ENCODE results near the gene DYNLRB1. TPM values are rescaled to one million over a fixed set of nuclear protein-coding genes. Genes with fewer than 3 reads are reported as not detected.
A peak's percentile ranks its signal among the peaks of the same experiment; 100 is the strongest.

The DYNLRB1 gene
- total and polyA plus RNA-seq, 9 of the 15 experiments (the other 6 are each of a cell fraction or from before 2014, with no cell fraction given): 48.7 to 358 (median 121) TPM

- TF ChIP-seq RAD21 (CRISPR knock-in tag; conservative IDR thresholded peaks at IDR 0.05 in 1 of 2, IDR thresholded peaks at IDR 0.05 in 1 of 2): peak in 1 of 2 experiments; percentile 63; a peak in 2 of 4 replicates
Measured at GRCh38 chr20:34536798-34537394, 20.7 kb downstream of the DYNLRB1 start (continued).

DNA sequence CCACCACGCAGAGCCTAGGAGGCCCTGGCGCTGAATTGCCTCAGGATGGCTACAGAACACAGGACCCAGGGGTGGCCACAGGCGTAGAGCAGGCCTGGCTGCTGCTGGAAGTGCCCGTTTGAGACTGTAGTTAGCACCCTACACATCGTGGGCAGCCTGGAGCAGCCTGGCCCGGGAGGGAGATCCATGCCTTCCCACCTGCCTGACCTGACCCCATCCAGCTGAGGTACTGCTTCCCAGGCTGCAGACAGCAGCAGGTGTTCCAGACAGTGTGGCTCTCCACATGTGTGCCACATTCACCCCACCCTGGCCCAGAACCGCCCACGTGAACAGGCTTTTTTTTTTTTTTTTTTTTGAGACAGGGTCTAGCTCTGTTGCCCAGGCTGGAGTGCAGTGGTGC is 21.4 kb downstream of the DYNLRB1 start:
- no TSS peak for BruUV-seq (replicated peaks)
- CTCF ChIA-PET (ENCODE audit: low intra/inter-chr PET ratio): interaction anchor here (0.9 to 1.3 kb wide), 3 partner anchors 167 to 231 kb away, joined by 4 to 5 read pairs (median 4); no protein-coding TSS in a partner anchor
- DNase-seq (ENCODE audit: extremely low read depth in 1 of 4, low spot score in 3 of 4) (no peak), ATAC-seq (no peak), FAIRE-seq (no peak)
- H3K9ac ChIP-seq (ENCODE audit: insufficient read depth in 1 of 2, low read depth in 2 of 2, low read length in 2 of 2): peak overlapping the region in 1 of 2 experiments; percentile 70; a peak in 1 of 4 replicates
- peaks cover 0 to 3% of the 10 kb centered on the region in 2 experiments; a peak in 1 of 5 replicates for H3K4me1 ChIP-seq (replicated peaks in 1 of 2; ENCODE audit: control insufficient read depth in 2 of 2, insufficient read depth in 2 of 2, low read length in 2 of 2)
- H3K4me2 ChIP-seq (ENCODE audit: insufficient read depth, low read length): no peak overlapping the region
- H3K27ac ChIP-seq (ENCODE audit: extremely low read depth, low read depth, low read length): no peak overlapping the region
- H2AFZ ChIP-seq (ENCODE audit: low read depth, low read length): no peak overlapping the region
- 93% methylated on average over 5 of the region's 8 CpGs for WGBS (ENCODE audit: insufficient coverage, low coverage, missing lambda C conversion rate)
- H3K9me3 ChIP-seq (replicated peaks; ENCODE audit: control insufficient read depth, insufficient read depth, low read depth, low read length): no peaks in the 10 kb centered on the region
- no peaks in the 10 kb centered on the region for H3K27me3 ChIP-seq (ENCODE audit: control insufficient read depth in 2 of 2, insufficient read depth in 2 of 2, low read length in 2 of 2)
- POLR2A ChIA-PET: interaction anchor here (1.1 to 2.4 kb wide), 2 partner anchors 21 to 235 kb away, joined by 3 to 8 read pairs; partner anchors contain the start of gene DYNLRB1
- H3K9me1 ChIP-seq (ENCODE audit: control insufficient read depth, insufficient read depth, low read length): no peaks in the 10 kb centered on the region
- no peaks in the 10 kb centered on the region for H3K79me2 ChIP-seq (ENCODE audit: control insufficient read depth, insufficient read depth, low read length)
- in situ Hi-C loops (cut with MboI): loop anchor here (10.0 kb wide), 1 partner anchor 167 kb away; the partner anchor contains the start of gene TP53INP2
- intact Hi-C loops (cut with micrococcal nuclease): loop anchor here (1.0 to 5.0 kb wide), 5 partner anchors 167 to 345 kb away; partner anchors contain the start of gene TP53INP2
- TF ChIP-seq ETV5 (CRISPR knock-in tag; IDR thresholded peaks at IDR 0.05; ENCODE audit: low read depth) (no peak), ZNF263 (CRISPR knock-in tag; IDR thresholded peaks at IDR 0.05; ENCODE audit: borderline replicate concordance) (no peak), POLR2G (IDR thresholded peaks at IDR 0.05; ENCODE audit: low read depth, low read length) (peak; percentile 31; the same call in 1 of the 2 replicates)
- no peak overlapping the region for H3K4me3 ChIP-seq
- H3K36me3 ChIP-seq (ENCODE audit: control insufficient read depth, insufficient read depth, low read length): peaks cover 65% of the 10 kb centered on the region
- 0 out of 2 replicates have a peak, but pooled peaks cover 2% of the 10 kb centered on the region for H4K20me1 ChIP-seq (replicated peaks; ENCODE audit: control insufficient read depth, insufficient read depth, low read length)

Measured in K562 (cell line).